Measurements from ENCODE around the gene TAAR8.

- TF ChIP-seq GLIS3 (CRISPR knock-in tag; IDR thresholded peaks at IDR 0.05): no peak
- TF ChIP-seq CSRNP3 (CRISPR knock-in tag; IDR thresholded peaks at IDR 0.05): no peak
Measured at GRCh38 chr6:132525866-132526265, 26.6 kb upstream of the TAAR8 start.
